Caco-2 (cell line): ENCODE measurements around the gene GHDC. TPM values are rescaled to one million over a fixed set of nuclear protein-coding genes. Genes with fewer than 3 reads are reported as not detected.
"Not testable (repeated sequence)": the region's sequence is repeated elsewhere in the genome, so short reads cannot be mapped to it uniquely, and the experiment has no call there.

ENCODE experiments used
- BruUV-seq: library from RNA; stranded (reverse); fragments of 400-500 nt; replicated peaks from 2 replicates; lab custom pipeline; 2021; lab: Mats Ljungman, UMichigan
- CTCF ChIA-PET: fragments of 300-600 bp; sonication (Branson Sonifier 250); formaldehyde crosslinking; loops from one replicate; lab custom pipeline; 2022; ENCODE audit warnings: antibody characterized with exemption; lab: Charles Lee
- POLR2A ChIA-PET: fragments of 300-600 bp; sonication (Branson Sonifier 250); formaldehyde crosslinking; loops from one replicate; lab custom pipeline; 2022; ENCODE audit warnings: antibody characterized with exemption; lab: Charles Lee
- DNase-seq, 2 experiments: peaks; one replicate each; pipeline versions ENCODE4 v3.0.0 to v3.0.0-alpha.2; 2020 to 2022
- H3K27me3 ChIP-seq: replicated peaks from 2 replicates; pipeline ENCODE4 v1.6.0; 2011; ENCODE audit warnings: low read length; ENCODE audit not compliant: control insufficient read depth, insufficient read depth
- H3K36me3 ChIP-seq: 2 replicates; pipeline ENCODE4 v1.5.1; 2011; ENCODE audit warnings: low read length; ENCODE audit not compliant: control insufficient read depth, insufficient read depth
- H3K4me1 ChIP-seq: fragments of 250-450 bp; sonication (Bioruptor Pico); 2 replicates; pipeline ENCODE4 v1.5.1; 2020; ENCODE audit warnings: mild to moderate bottlenecking
- H3K4me3 ChIP-seq: 2 replicates; pipeline ENCODE4 v1.5.1; 2011; ENCODE audit warnings: low read depth, mild to moderate bottlenecking, control low read depth, low read length
- H3K9me3 ChIP-seq: fragments of 250-450 bp; sonication (Bioruptor Pico); 2 replicates; pipeline ENCODE4 v1.5.1; 2020; ENCODE audit warnings: mild to moderate bottlenecking, moderate library complexity
- H3K27ac Mint-ChIP-seq: one replicate; pipeline ENCODE4 v1.8.0; 2022; ENCODE audit warnings: mixed read lengths; ENCODE audit not compliant: unreplicated experiment
- H3K27me3 Mint-ChIP-seq: one replicate; pipeline ENCODE4 v1.8.0; 2022; ENCODE audit warnings: mixed read lengths; ENCODE audit not compliant: insufficient read depth, unreplicated experiment
- H3K36me3 Mint-ChIP-seq: one replicate; pipeline ENCODE4 v1.8.0; 2022; ENCODE audit warnings: mild to moderate bottlenecking, mixed read lengths; ENCODE audit not compliant: insufficient read depth, unreplicated experiment
- H3K4me1 Mint-ChIP-seq: one replicate; pipeline ENCODE4 v1.8.0; 2022; ENCODE audit warnings: low read depth, mixed read lengths; ENCODE audit not compliant: unreplicated experiment
- H3K4me3 Mint-ChIP-seq: one replicate; pipeline ENCODE4 v1.8.0; 2022; ENCODE audit warnings: mild to moderate bottlenecking, moderate library complexity, mixed read lengths; ENCODE audit not compliant: unreplicated experiment
- H3K9me3 Mint-ChIP-seq: one replicate; pipeline ENCODE4 v1.8.0; 2022; ENCODE audit warnings: mixed read lengths; ENCODE audit not compliant: unreplicated experiment
- CTCF ChIP-seq, 2 experiments: fragments of 200-600 bp in 1 of 2; IDR thresholded peaks; 1 replicate in 1 of 2; 2 replicates in 1 of 2; pipeline versions ENCODE4 v1.5.1 to v1.8.0; 2011 to 2022; ENCODE audit warnings: antibody characterized with exemption in 1 of 2, control low read depth in 1 of 2, inconsistent platforms in 1 of 2, low read depth in 1 of 2, low read length in 1 of 2, mild to moderate bottlenecking in 1 of 2, moderate library complexity in 1 of 2; ENCODE audit not compliant: insufficient read depth in 1 of 2, severe bottlenecking in 1 of 2, unreplicated experiment in 1 of 2
- intact Hi-C: fragments of 100-400 bp; cut with micrococcal nuclease; formaldehyde crosslinking; loops from one replicate; pipeline ENCODE4 v1.10.0; 2022; ENCODE audit not compliant: unreplicated experiment
- total RNA-seq: library from RNA; stranded (reverse); gene quantifications from 2 replicates; pipeline ENCODE4 v1.2.3, GENCODE V29; 2022

GHDC gene
- total RNA-seq, 1 experiment from 2014 or later: 17.7 TPM

GRCh38 chr17:42210046-42210445 is 15.8 kb upstream of the GHDC start:
- H3K4me1 ChIP-seq: peaks cover 13% of the 10 kb centered on the region
- H3K36me3 Mint-ChIP-seq: peaks cover 37% of the 10 kb centered on the region
- TF ChIP-seq CTCF (IDR thresholded peaks at IDR 0.05; ENCODE audit: insufficient read depth in 1 of 2, low read depth in 1 of 2, low read length in 1 of 2, severe bottlenecking in 1 of 2, unreplicated experiment in 1 of 2): no peak
- BruUV-seq: no TSS peak
- no peak overlapping the region for H3K4me3 ChIP-seq
- no peaks in the 10 kb centered on the region for H3K27me3 Mint-ChIP-seq
- no peaks in the 10 kb centered on the region for H3K27me3 ChIP-seq
- no peak overlapping the region for H3K4me3 Mint-ChIP-seq
- H3K9me3 ChIP-seq: no peaks in the 10 kb centered on the region
- ChIA-PET POLR2A (no interaction called here), CTCF (no interaction called here)
- no peak for DNase-seq
- intact Hi-C loops: no loop called here
- H3K9me3 Mint-ChIP-seq: no peaks in the 10 kb centered on the region
- H3K27ac Mint-ChIP-seq: no peak overlapping the region
- no peaks in the 10 kb centered on the region; the same call in 1 of the 2 replicates for H3K36me3 ChIP-seq
- H3K4me1 Mint-ChIP-seq: peaks cover 5% of the 10 kb centered on the region

GRCh38 chr17:42206153-42206612 is 11.9 kb upstream of the GHDC start:
- H3K36me3 Mint-ChIP-seq: peaks cover 60% of the 10 kb centered on the region
- not testable (repeated sequence) for H3K27me3 Mint-ChIP-seq, BruUV-seq

GRCh38 chr17:42203354-42203753 is 9.1 kb upstream of the GHDC start:
- Histone ChIP-seq H3K27me3 (no peaks in the 10 kb centered on the region), H3K36me3 (no peaks in the 10 kb centered on the region), H3K4me1 (peaks cover 11% of the 10 kb centered on the region), H3K4me3 (no peak overlapping the region), H3K9me3 (no peaks in the 10 kb centered on the region)
- TF ChIP-seq CTCF (IDR thresholded peaks at IDR 0.05; ENCODE audit: insufficient read depth in 1 of 2, low read depth in 1 of 2, low read length in 1 of 2, severe bottlenecking in 1 of 2, unreplicated experiment in 1 of 2): no peak
- ChIA-PET POLR2A (no interaction called here), CTCF (no interaction called here)
- Mint-ChIP-seq H3K27me3 (no peaks in the 10 kb centered on the region), H3K9me3 (no peaks in the 10 kb centered on the region), H3K4me3 (no peak overlapping the region), H3K27ac (no peak overlapping the region), H3K4me1 (peaks cover 13% of the 10 kb centered on the region), H3K36me3 (peaks cover 48% of the 10 kb centered on the region)
- BruUV-seq: no TSS peak
- intact Hi-C loops: no loop called here
- DNase-seq: no peak

More at GRCh38 chr17:42206153-42206612, 11.9 kb upstream of the GHDC start:
- H3K9me3 ChIP-seq, DNase-seq, H3K9me3 Mint-ChIP-seq, H3K36me3 ChIP-seq, H3K27me3 ChIP-seq, intact Hi-C loops, H3K4me1 ChIP-seq, H3K4me3 Mint-ChIP-seq, CTCF ChIA-PET, H3K4me3 ChIP-seq, H3K27ac Mint-ChIP-seq, POLR2A ChIA-PET: not testable (repeated sequence)
- H3K4me1 Mint-ChIP-seq: peaks cover 12% of the 10 kb centered on the region

- no peaks in the 10 kb centered on the region for H3K36me3 ChIP-seq
- no peak for DNase-seq
- BruUV-seq: no TSS peak
- H3K4me1 Mint-ChIP-seq: peaks cover 13% of the 10 kb centered on the region
- H3K9me3 Mint-ChIP-seq: no peaks in the 10 kb centered on the region
- no peak overlapping the region for H3K27ac Mint-ChIP-seq
- H3K4me1 ChIP-seq: peaks cover 11% of the 10 kb centered on the region
- CTCF ChIA-PET: no interaction called here
- intact Hi-C loops: no loop called here
- POLR2A ChIA-PET: no interaction called here
- no peaks in the 10 kb centered on the region for H3K27me3 ChIP-seq
- no peaks in the 10 kb centered on the region for H3K27me3 Mint-ChIP-seq
- H3K9me3 ChIP-seq: no peaks in the 10 kb centered on the region
- no peak overlapping the region for H3K4me3 Mint-ChIP-seq
- TF ChIP-seq CTCF (IDR thresholded peaks at IDR 0.05; ENCODE audit: insufficient read depth in 1 of 2, low read depth in 1 of 2, low read length in 1 of 2, severe bottlenecking in 1 of 2, unreplicated experiment in 1 of 2): no peak
- H3K4me3 ChIP-seq: no peak overlapping the region
- peaks cover 46% of the 10 kb centered on the region for H3K36me3 Mint-ChIP-seq
Measured at GRCh38 chr17:42202696-42203095, 8.4 kb upstream of the GHDC start.
